HG02678 (cell line): ENCODE data around the gene AGTRAP.

Source experiments
- ATAC-seq: cut with Tn5 transposase; IDR thresholded peaks from one replicate; pipeline ENCODE4 v1.9.1; 2021; ENCODE audit warnings: mild to moderate bottlenecking, moderate library complexity; ENCODE audit not compliant: unreplicated experiment

AGTRAP gene

GRCh38 chr1:11731691-11732283, 4.1 kb upstream of the AGTRAP start:
- no peak for ATAC-seq

GRCh38 chr1:11733306-11733705, 2.6 kb upstream of the AGTRAP start:
- ATAC-seq, result no peak

GRCh38 chr1:11735531-11735853, 444 bp upstream of the AGTRAP start:
- no peak for ATAC-seq

GRCh38 chr1:11736746-11737639, 1.1 kb downstream of the AGTRAP start:
- ATAC-seq, result no peak

- ATAC-seq, result no peak
Measured at GRCh38 chr1:11738096-11738495, 2.2 kb downstream of the AGTRAP start.

- no peak for ATAC-seq
Measured at GRCh38 chr1:11738783-11739182, 2.8 kb downstream of the AGTRAP start.

- ATAC-seq, result no peak
Measured at GRCh38 chr1:11740258-11741192, 4.6 kb downstream of the AGTRAP start.

- ATAC-seq, result no peak
Measured at GRCh38 chr1:11741482-11741881, 5.5 kb downstream of the AGTRAP start.

GRCh38 chr1:11741919-11742558, 6.1 kb downstream of the AGTRAP start:
- no peak for ATAC-seq

- ATAC-seq, result no peak
Measured at GRCh38 chr1:11744287-11744686, 8.4 kb downstream of the AGTRAP start.

GRCh38 chr1:11746092-11746491, 10.2 kb downstream of the AGTRAP start:
- no peak for ATAC-seq

GRCh38 chr1:11746795-11747487, 11.0 kb downstream of the AGTRAP start:
- ATAC-seq, result no peak

- no peak for ATAC-seq
Measured at GRCh38 chr1:11748294-11749202, 12.6 kb downstream of the AGTRAP start.

GRCh38 chr1:11749203-11749689, 13.3 kb downstream of the AGTRAP start:
- ATAC-seq, result no peak

- ATAC-seq, result no peak
Measured at GRCh38 chr1:11749996-11750395, 14.1 kb downstream of the AGTRAP start.

- no peak for ATAC-seq
Measured at GRCh38 chr1:11751087-11751486, 15.2 kb downstream of the AGTRAP start.

GRCh38 chr1:11752359-11753088, 16.6 kb downstream of the AGTRAP start:
- no peak for ATAC-seq

GRCh38 chr1:11753555-11754208, 17.7 kb downstream of the AGTRAP start:
- ATAC-seq, result no peak
